ENCODE results near the gene MORN3. TPM values are rescaled to one million over a fixed set of nuclear protein-coding genes. Genes with fewer than 3 reads are reported as not detected.

Gene MORN3
- total RNA-seq, 1 donor = 1.4 TPM

GRCh38 chr12:121626087-121626852, 43.2 kb downstream of the MORN3 start, which contains the start of gene ORAI1:
TSS of gene ORAI1 (plus strand) at chr12:121626530.
- Histone ChIP-seq H3K9me3 (ENCODE audit: low read depth, low read length) (no peaks in the 10 kb centered on the region), H4K20me1 (ENCODE audit: insufficient read depth, low read length) (peaks cover 2% of the 10 kb centered on the region), H3K79me2 (ENCODE audit: insufficient read depth, low read length) (peaks cover 32% of the 10 kb centered on the region), H3K4me2 (ENCODE audit: insufficient read depth, low read length) (peak within 1 kb of the TSS; percentile 89), H3K4me1 (ENCODE audit: insufficient read depth, low read length) (peaks cover 22% of the 10 kb centered on the region), H3K4me3 (ENCODE audit: insufficient read depth, low read length) (peak within 1 kb of the TSS; percentile 71), H3K27me3 (ENCODE audit: insufficient read depth, low read length) (no peaks in the 10 kb centered on the region), H3K36me3 (ENCODE audit: insufficient read depth, low read length) (no peaks in the 10 kb centered on the region), H3K27ac (ENCODE audit: low read depth, low read length) (peak within 1 kb of the TSS; percentile 28), H2AFZ (ENCODE audit: low read length) (peak within 1 kb of the TSS; percentile 86)
- no peak for TF ChIP-seq CTCF (IDR thresholded peaks at IDR 0.05; ENCODE audit: extremely low read depth, low read depth, low read length)
- peak; percentile 99 for DNase-seq (ENCODE audit: insufficient read length, low spot score, missing footprints)

GRCh38 chr12:121620333-121620891, 49.0 kb downstream of the MORN3 start:
- Histone ChIP-seq H3K79me2 (ENCODE audit: insufficient read depth, low read length) (no peaks in the 10 kb centered on the region), H3K27ac (ENCODE audit: low read depth, low read length) (no peak overlapping the region), H3K27me3 (ENCODE audit: insufficient read depth, low read length) (no peaks in the 10 kb centered on the region), H3K36me3 (ENCODE audit: insufficient read depth, low read length) (no peaks in the 10 kb centered on the region), H4K20me1 (ENCODE audit: insufficient read depth, low read length) (no peaks in the 10 kb centered on the region), H3K4me1 (ENCODE audit: insufficient read depth, low read length) (peaks cover 9% of the 10 kb centered on the region), H3K9me3 (ENCODE audit: low read depth, low read length) (no peaks in the 10 kb centered on the region), H2AFZ (ENCODE audit: low read length) (peak overlapping the region; percentile 20), H3K4me2 (ENCODE audit: insufficient read depth, low read length) (no peak overlapping the region), H3K4me3 (ENCODE audit: insufficient read depth, low read length) (no peak overlapping the region)
- DNase-seq (ENCODE audit: insufficient read length, low spot score, missing footprints) = no peak
- no peak for TF ChIP-seq CTCF (IDR thresholded peaks at IDR 0.05; ENCODE audit: extremely low read depth, low read depth, low read length)

GRCh38 chr12:121618659-121619233, 50.7 kb downstream of the MORN3 start:
- TF ChIP-seq CTCF (IDR thresholded peaks at IDR 0.05; ENCODE audit: extremely low read depth, low read depth, low read length) = no peak
- H4K20me1 ChIP-seq (ENCODE audit: insufficient read depth, low read length) = no peaks in the 10 kb centered on the region
- no peaks in the 10 kb centered on the region for H3K79me2 ChIP-seq (ENCODE audit: insufficient read depth, low read length)
- no peak overlapping the region for H2AFZ ChIP-seq (ENCODE audit: low read length)
- no peaks in the 10 kb centered on the region for H3K36me3 ChIP-seq (ENCODE audit: insufficient read depth, low read length)
- no peak overlapping the region for H3K27ac ChIP-seq (ENCODE audit: low read depth, low read length)
- no peak for DNase-seq (ENCODE audit: insufficient read length, low spot score, missing footprints)
- no peaks in the 10 kb centered on the region for H3K9me3 ChIP-seq (ENCODE audit: low read depth, low read length)
- H3K4me2 ChIP-seq (ENCODE audit: insufficient read depth, low read length) = no peak overlapping the region
- peaks cover 4% of the 10 kb centered on the region for H3K4me1 ChIP-seq (ENCODE audit: insufficient read depth, low read length)
- H3K4me3 ChIP-seq (ENCODE audit: insufficient read depth, low read length) = no peak overlapping the region
- H3K27me3 ChIP-seq (ENCODE audit: insufficient read depth, low read length) = no peaks in the 10 kb centered on the region

GRCh38 chr12:121614872-121615467, 54.5 kb downstream of the MORN3 start:
- no peak overlapping the region for H3K27ac ChIP-seq (ENCODE audit: low read depth, low read length)
- no peak overlapping the region for H2AFZ ChIP-seq (ENCODE audit: low read length)
- no peaks in the 10 kb centered on the region for H3K79me2 ChIP-seq (ENCODE audit: insufficient read depth, low read length)
- H3K9me3 ChIP-seq (ENCODE audit: low read depth, low read length) = no peaks in the 10 kb centered on the region
- peaks cover 13% of the 10 kb centered on the region for H3K4me1 ChIP-seq (ENCODE audit: insufficient read depth, low read length)
- no peaks in the 10 kb centered on the region for H3K36me3 ChIP-seq (ENCODE audit: insufficient read depth, low read length)
- H3K4me2 ChIP-seq (ENCODE audit: insufficient read depth, low read length) = no peak overlapping the region
- H3K4me3 ChIP-seq (ENCODE audit: insufficient read depth, low read length) = no peak overlapping the region
- no peaks in the 10 kb centered on the region for H4K20me1 ChIP-seq (ENCODE audit: insufficient read depth, low read length)
- DNase-seq (ENCODE audit: insufficient read length, low spot score, missing footprints) = no peak
- no peak for TF ChIP-seq CTCF (IDR thresholded peaks at IDR 0.05; ENCODE audit: extremely low read depth, low read depth, low read length)
- no peaks in the 10 kb centered on the region for H3K27me3 ChIP-seq (ENCODE audit: insufficient read depth, low read length)
